Mesenchymal stem cell (in vitro differentiated cells and primary cell): ENCODE measurements around the gene MLLT3.
A peak's percentile ranks its signal among the peaks of the same experiment; 100 is the strongest.

Experiments used
- DNase-seq: peaks from one replicate; pipeline ENCODE4 v3.0.0-alpha.2; 2013
- H2AFZ ChIP-seq: one replicate; pipeline ENCODE4 v1.6.1; 2013; ENCODE audit warnings: low read depth, mild to moderate bottlenecking, control low read depth, inconsistent platforms, low read length, moderate library complexity
- H2AK5ac ChIP-seq: 2 replicates; pipeline ENCODE4 v1.6.1; 2013; ENCODE audit warnings: low read length, moderate library complexity, mild to moderate bottlenecking, inconsistent platforms; ENCODE audit not compliant: severe bottlenecking
- H2BK120ac ChIP-seq: one replicate; pipeline ENCODE4 v1.6.1; 2013; ENCODE audit warnings: low read depth, mild to moderate bottlenecking, inconsistent platforms, low read length, moderate library complexity
- H2BK12ac ChIP-seq, 2 experiments: one replicate each; pipeline ENCODE4 v1.6.1; 2013; ENCODE audit warnings: inconsistent platforms in 2 of 2, low read length in 2 of 2, mild to moderate bottlenecking in 2 of 2, moderate library complexity in 2 of 2, control low read depth in 1 of 2
- H2BK15ac ChIP-seq: one replicate; pipeline ENCODE4 v1.6.1; 2013; ENCODE audit warnings: mild to moderate bottlenecking, low read depth, inconsistent platforms; ENCODE audit not compliant: poor library complexity, severe bottlenecking
- H2BK5ac ChIP-seq: 2 replicates; pipeline ENCODE4 v1.6.1; 2013; ENCODE audit warnings: low read depth, mild to moderate bottlenecking, low read length, control low read depth, inconsistent platforms; ENCODE audit not compliant: poor library complexity, severe bottlenecking
- H3K14ac ChIP-seq, 2 experiments: one replicate each; pipeline ENCODE4 v1.6.1; 2013; ENCODE audit warnings: inconsistent platforms in 2 of 2, low read length in 2 of 2, control low read depth in 1 of 2, mild to moderate bottlenecking in 1 of 2, moderate library complexity in 1 of 2
- H3K18ac ChIP-seq, 2 experiments: one replicate each; pipeline ENCODE4 v1.6.1; 2013; ENCODE audit warnings: inconsistent platforms in 2 of 2, low read length in 2 of 2, control low read depth in 1 of 2, low read depth in 1 of 2, mild to moderate bottlenecking in 1 of 2
- H3K23ac ChIP-seq, 2 experiments: one replicate each; pipeline ENCODE4 v1.6.1; 2013; ENCODE audit warnings: inconsistent platforms in 2 of 2, low read length in 2 of 2, mild to moderate bottlenecking in 2 of 2, moderate library complexity in 2 of 2, control low read depth in 1 of 2
- H3K27ac ChIP-seq: 2 replicates; pipeline ENCODE4 v1.5.1; 2013; ENCODE audit warnings: mild to moderate bottlenecking, moderate library complexity, low read length, control low read depth, inconsistent platforms; ENCODE audit not compliant: poor library complexity, severe bottlenecking
- H3K27me3 ChIP-seq, 2 experiments: 2 replicates each; pipeline versions ENCODE4 v1.6.1 to v1.7.0; 2013; ENCODE audit warnings: low read length in 2 of 2, mild to moderate bottlenecking in 2 of 2, moderate library complexity in 2 of 2, control low read depth in 1 of 2, inconsistent platforms in 1 of 2; ENCODE audit not compliant: control insufficient read depth in 1 of 2, insufficient read depth in 1 of 2
- H3K36me3 ChIP-seq, 2 experiments: 2 replicates each; pipeline versions ENCODE4 v1.6.1 to v1.7.0; 2013; ENCODE audit warnings: low read length in 2 of 2, control low read depth in 1 of 2, inconsistent platforms in 1 of 2, low read depth in 1 of 2, mild to moderate bottlenecking in 1 of 2; ENCODE audit not compliant: insufficient read depth in 2 of 2, control insufficient read depth in 1 of 2
- H3K4ac ChIP-seq, 2 experiments: one replicate each; pipeline ENCODE4 v1.6.1; 2013; ENCODE audit warnings: inconsistent platforms in 2 of 2, low read length in 2 of 2, mild to moderate bottlenecking in 2 of 2, moderate library complexity in 2 of 2, control low read depth in 1 of 2, low read depth in 1 of 2
- H3K4me1 ChIP-seq: 2 replicates; pipeline ENCODE4 v1.6.1; 2013; ENCODE audit warnings: low read depth, low read length, control low read depth; ENCODE audit not compliant: control insufficient read depth, insufficient read depth
- H3K4me2 ChIP-seq: 2 replicates; pipeline ENCODE4 v1.6.1; 2013; ENCODE audit warnings: low read length, mild to moderate bottlenecking, inconsistent platforms; ENCODE audit not compliant: poor library complexity, severe bottlenecking
- H3K4me3 ChIP-seq, 2 experiments: 2 replicates each; pipeline versions ENCODE4 v1.5.1 to v1.7.0; 2013; ENCODE audit warnings: low read length in 2 of 2, mild to moderate bottlenecking in 2 of 2, control low read depth in 1 of 2, low read depth in 1 of 2; ENCODE audit not compliant: insufficient read depth in 1 of 2
- H3K79me1 ChIP-seq: replicated peaks from 2 replicates; pipeline ENCODE4 v1.6.1; 2013; ENCODE audit warnings: mild to moderate bottlenecking, control low read depth, low read length, inconsistent platforms; ENCODE audit not compliant: poor library complexity, severe bottlenecking
- H3K9ac ChIP-seq: 2 replicates; pipeline ENCODE4 v1.7.0; 2013; ENCODE audit warnings: mild to moderate bottlenecking, low read length, moderate library complexity
- H3K9me3 ChIP-seq: 2 replicates; pipeline ENCODE4 v1.7.0; 2013; ENCODE audit warnings: mild to moderate bottlenecking, low read length; ENCODE audit not compliant: control insufficient read depth
- H4K8ac ChIP-seq: one replicate; pipeline ENCODE4 v1.6.1; 2013; ENCODE audit warnings: inconsistent platforms, mild to moderate bottlenecking, low read length, moderate library complexity
- H4K91ac ChIP-seq: one replicate; pipeline ENCODE4 v1.6.1; 2013; ENCODE audit warnings: mild to moderate bottlenecking, low read length, inconsistent platforms
- WGBS: methylation state at CpG from one replicate; pipeline ENCODE4 v1.1.7; 2013; ENCODE audit warnings: mixed read lengths; 5-methylcytosine and 5-hydroxymethylcytosine counted together

Gene MLLT3

GRCh38 chr9:20321423-20322082 is 300.7 kb downstream of the MLLT3 start:
- peaks cover 2% of the 10 kb centered on the region for H3K4me1 ChIP-seq

DNA sequence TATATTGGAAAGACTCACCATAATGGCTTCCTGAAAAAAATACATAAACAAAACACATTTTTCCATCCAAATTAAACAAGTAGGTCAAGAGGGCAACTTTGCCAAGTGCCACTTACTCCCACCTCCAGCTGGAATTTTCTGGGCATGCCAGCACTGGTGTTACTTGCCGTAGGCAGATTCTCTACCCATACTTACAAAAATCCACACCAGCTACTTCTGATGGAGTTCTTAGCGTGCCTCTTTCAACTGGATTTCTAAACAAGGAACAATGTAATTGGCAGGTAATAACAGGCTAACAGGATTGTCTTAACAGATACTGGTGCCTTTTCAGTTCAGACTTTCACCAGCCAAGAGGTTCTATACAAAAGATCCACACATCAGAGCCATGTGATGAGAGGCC is 301.4 kb downstream of the MLLT3 start:
- Histone ChIP-seq H2BK5ac (no peak overlapping the region), H3K14ac (no peak overlapping the region), H3K27ac (no peak overlapping the region), H2BK120ac (no peak overlapping the region), H2AFZ (no peak overlapping the region), H2AK5ac (no peak overlapping the region), H3K9me3 (peaks cover 5% of the 10 kb centered on the region), H3K4me1 (peaks cover 2% of the 10 kb centered on the region), H4K91ac (no peak overlapping the region), H3K9ac (no peak overlapping the region), H3K4me2 (no peak overlapping the region), H2BK12ac (no peak overlapping the region), H3K79me1 (no peaks in the 10 kb centered on the region), H2BK15ac (no peak overlapping the region), H3K4ac (no peak overlapping the region), H3K27me3 (peaks cover 0 to 8% of the 10 kb centered on the region in 2 experiments), H3K18ac (no peak overlapping the region), H3K4me3 (no peak overlapping the region), H3K36me3 (no peaks in the 10 kb centered on the region), H4K8ac (no peak overlapping the region), H3K23ac (no peak overlapping the region)
- WGBS, result 100% methylated on average over 2 of the region's 2 CpGs
- DNase-seq, result no peak

More at GRCh38 chr9:20321423-20322082, 300.7 kb downstream of the MLLT3 start:
- H3K18ac ChIP-seq, result no peak overlapping the region
- peaks cover 5% of the 10 kb centered on the region for H3K9me3 ChIP-seq
- H2AK5ac ChIP-seq, result no peak overlapping the region
- H3K9ac ChIP-seq, result no peak overlapping the region
- H2BK15ac ChIP-seq, result no peak overlapping the region
- DNase-seq, result no peak
- no peak overlapping the region for H2BK5ac ChIP-seq
- no peaks in the 10 kb centered on the region for H3K79me1 ChIP-seq
- no peak overlapping the region for H3K4me3 ChIP-seq
- H3K36me3 ChIP-seq, result no peaks in the 10 kb centered on the region
- H3K23ac ChIP-seq, result peak overlapping the region in 1 of 2 experiments; percentile 22
- H3K4me2 ChIP-seq, result no peak overlapping the region
- no peak overlapping the region for H3K27ac ChIP-seq
- no peak overlapping the region for H3K14ac ChIP-seq
- 86% methylated on average over 6 of the region's 6 CpGs for WGBS
- no peak overlapping the region for H2BK120ac ChIP-seq
- H3K27me3 ChIP-seq, result peaks cover 0 to 8% of the 10 kb centered on the region in 2 experiments
- H4K8ac ChIP-seq, result no peak overlapping the region
- H2BK12ac ChIP-seq, result no peak overlapping the region
- no peak overlapping the region for H3K4ac ChIP-seq
- no peak overlapping the region for H4K91ac ChIP-seq
- H2AFZ ChIP-seq, result no peak overlapping the region

DNA sequence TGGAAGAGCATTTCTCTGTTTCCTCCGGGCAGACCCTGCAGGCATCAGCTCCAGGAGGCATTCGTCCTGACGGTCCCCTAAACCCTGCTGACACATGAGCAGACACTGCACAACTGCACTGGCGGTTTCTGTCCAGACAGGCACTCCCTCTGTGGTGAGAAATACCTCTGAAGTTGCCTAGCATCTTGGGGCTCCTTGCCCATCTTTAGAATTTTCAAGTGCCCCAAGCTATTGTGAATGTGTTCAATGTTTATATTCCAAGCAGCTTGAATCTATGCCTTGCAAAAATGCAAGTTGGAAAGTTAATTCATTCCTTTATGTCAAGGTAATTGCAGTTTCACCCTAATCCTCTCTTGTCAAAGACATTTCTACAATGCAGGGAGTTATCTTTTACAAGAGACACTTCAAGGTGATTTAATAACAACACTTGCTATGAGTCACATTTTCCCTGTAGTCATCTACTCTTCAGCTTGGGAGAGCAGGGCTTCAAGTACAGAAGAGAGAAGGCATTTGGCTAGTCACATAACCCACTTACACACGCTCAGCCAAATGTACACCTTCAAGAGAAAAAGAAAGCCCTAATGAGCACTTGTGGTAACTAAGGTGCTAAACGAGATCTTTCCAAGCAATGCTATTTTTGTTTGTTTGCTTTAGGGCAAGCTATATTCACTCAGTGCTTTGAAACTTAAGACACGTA is 302.5 kb downstream of the MLLT3 start:
- peaks cover 2% of the 10 kb centered on the region for H3K4me1 ChIP-seq
- H2BK15ac ChIP-seq, result peak overlapping the region; percentile 21
- H3K4me3 ChIP-seq, result no peak overlapping the region
- H3K4ac ChIP-seq, result no peak overlapping the region
- H3K27me3 ChIP-seq, result peaks cover 0 to under 1% of the 10 kb centered on the region in 2 experiments
- DNase-seq, result peak; percentile 92
- no peak overlapping the region for H4K91ac ChIP-seq
- H4K8ac ChIP-seq, result no peak overlapping the region
- H2BK5ac ChIP-seq, result no peak overlapping the region
- H2AK5ac ChIP-seq, result no peak overlapping the region
- no peak overlapping the region for H3K27ac ChIP-seq
- no peaks in the 10 kb centered on the region for H3K9me3 ChIP-seq
- no peak overlapping the region for H3K9ac ChIP-seq
- H2BK12ac ChIP-seq, result peak overlapping the region in 1 of 2 experiments; percentile 31
- no peaks in the 10 kb centered on the region for H3K79me1 ChIP-seq
- H3K14ac ChIP-seq, result no peak overlapping the region
- 48% methylated on average over 6 of the region's 7 CpGs for WGBS
- no peak overlapping the region for H3K18ac ChIP-seq
- no peak overlapping the region for H2BK120ac ChIP-seq
- no peak overlapping the region for H2AFZ ChIP-seq
- H3K23ac ChIP-seq, result no peak overlapping the region
- no peaks in the 10 kb centered on the region for H3K36me3 ChIP-seq
- H3K4me2 ChIP-seq, result no peak overlapping the region

GRCh38 chr9:20319241-20319640 is 303.1 kb downstream of the MLLT3 start:
- no peak overlapping the region for H3K4me3 ChIP-seq
- no peak for DNase-seq
- H2BK15ac ChIP-seq, result peak overlapping the region; percentile 21
- no peak overlapping the region for H3K4ac ChIP-seq
- no peaks in the 10 kb centered on the region for H3K36me3 ChIP-seq
- H2BK5ac ChIP-seq, result no peak overlapping the region
- H3K4me2 ChIP-seq, result no peak overlapping the region
- no peaks in the 10 kb centered on the region for H3K9me3 ChIP-seq
- no peak overlapping the region for H3K27ac ChIP-seq
- no peak overlapping the region for H4K8ac ChIP-seq
- WGBS, result 51% methylated on average over 8 of the region's 8 CpGs
- H4K91ac ChIP-seq, result no peak overlapping the region
- peaks cover 2% of the 10 kb centered on the region for H3K4me1 ChIP-seq
- no peak overlapping the region for H2BK120ac ChIP-seq
- no peak overlapping the region for H2AK5ac ChIP-seq
- H3K27me3 ChIP-seq, result no peaks in the 10 kb centered on the region
- no peak overlapping the region for H3K9ac ChIP-seq
- no peak overlapping the region for H3K23ac ChIP-seq
- H2BK12ac ChIP-seq, result peak overlapping the region in 1 of 2 experiments; percentile 31
- H3K79me1 ChIP-seq, result no peaks in the 10 kb centered on the region
- H2AFZ ChIP-seq, result no peak overlapping the region
- no peak overlapping the region for H3K18ac ChIP-seq
- H3K14ac ChIP-seq, result no peak overlapping the region
